ENCODE results near the gene TUBA4A. TPM values are rescaled to one million over a fixed set of nuclear protein-coding genes. Genes with fewer than 3 reads are reported as not detected.

The TUBA4A gene
- polyA plus RNA-seq, 1 donor from 2014 or later: not detected

- Histone ChIP-seq H3K36me3 (ENCODE audit: insufficient read depth, low read length) (no peaks in the 10 kb centered on the region), H3F3A (ENCODE audit: insufficient read depth, low read length, poor library complexity, severe bottlenecking) (no peaks in the 10 kb centered on the region), H3K27me3 (ENCODE audit: insufficient read depth, low read depth, low read length) (no peaks in the 10 kb centered on the region), H3K9me2 (ENCODE audit: insufficient read depth, low read length) (no peaks in the 10 kb centered on the region), H3K27ac (ENCODE audit: low read length) (no peak overlapping the region), H4K20me1 (ENCODE audit: insufficient read depth) (no peaks in the 10 kb centered on the region), H3K4me3 (ENCODE audit: low read length) (no peak overlapping the region), H3K4me2 (ENCODE audit: low read length) (no peak overlapping the region), H3K9ac (ENCODE audit: low read length) (no peak overlapping the region), H2AFZ (ENCODE audit: low read depth, low read length) (no peak overlapping the region), H3K79me2 (replicated peaks; ENCODE audit: insufficient read depth, low read length) (no peaks in the 10 kb centered on the region), H3K9me3 (ENCODE audit: low read length) (no peaks in the 10 kb centered on the region)
- TF ChIP-seq POLR2AphosphoS5 (IDR thresholded peaks at IDR 0.05) (no peak), MXI1 (conservative IDR thresholded peaks at IDR 0.05; ENCODE audit: poor library complexity, severe bottlenecking) (no peak), RAD21 (conservative IDR thresholded peaks at IDR 0.05) (no peak), REST (IDR thresholded peaks at IDR 0.05; ENCODE audit: borderline replicate concordance) (no peak), EP300 (conservative IDR thresholded peaks at IDR 0.05; ENCODE audit: poor library complexity, severe bottlenecking) (no peak), TAF1 (IDR thresholded peaks at IDR 0.05; ENCODE audit: low read depth) (no peak), EZH2 (IDR thresholded peaks at IDR 0.05; ENCODE audit: borderline replicate concordance, insufficient read depth, low read length, poor library complexity, severe bottlenecking) (no peak), SMC3 (conservative IDR thresholded peaks at IDR 0.05; ENCODE audit: poor library complexity) (no peak)
- TF ChIP-seq, protein P1, sequence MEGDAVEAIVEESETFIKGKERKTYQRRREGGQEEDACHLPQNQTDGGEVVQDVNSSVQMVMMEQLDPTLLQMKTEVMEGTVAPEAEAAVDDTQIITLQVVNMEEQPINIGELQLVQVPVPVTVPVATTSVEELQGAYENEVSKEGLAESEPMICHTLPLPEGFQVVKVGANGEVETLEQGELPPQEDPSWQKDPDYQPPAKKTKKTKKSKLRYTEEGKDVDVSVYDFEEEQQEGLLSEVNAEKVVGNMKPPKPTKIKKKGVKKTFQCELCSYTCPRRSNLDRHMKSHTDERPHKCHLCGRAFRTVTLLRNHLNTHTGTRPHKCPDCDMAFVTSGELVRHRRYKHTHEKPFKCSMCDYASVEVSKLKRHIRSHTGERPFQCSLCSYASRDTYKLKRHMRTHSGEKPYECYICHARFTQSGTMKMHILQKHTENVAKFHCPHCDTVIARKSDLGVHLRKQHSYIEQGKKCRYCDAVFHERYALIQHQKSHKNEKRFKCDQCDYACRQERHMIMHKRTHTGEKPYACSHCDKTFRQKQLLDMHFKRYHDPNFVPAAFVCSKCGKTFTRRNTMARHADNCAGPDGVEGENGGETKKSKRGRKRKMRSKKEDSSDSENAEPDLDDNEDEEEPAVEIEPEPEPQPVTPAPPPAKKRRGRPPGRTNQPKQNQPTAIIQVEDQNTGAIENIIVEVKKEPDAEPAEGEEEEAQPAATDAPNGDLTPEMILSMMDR (IDR thresholded peaks at IDR 0.05; ENCODE audit: poor library complexity, severe bottlenecking): no peak
These were observed 43.4 kb downstream of the TUBA4A start for GRCh38 chr2:219210196-219210885.

DNA sequence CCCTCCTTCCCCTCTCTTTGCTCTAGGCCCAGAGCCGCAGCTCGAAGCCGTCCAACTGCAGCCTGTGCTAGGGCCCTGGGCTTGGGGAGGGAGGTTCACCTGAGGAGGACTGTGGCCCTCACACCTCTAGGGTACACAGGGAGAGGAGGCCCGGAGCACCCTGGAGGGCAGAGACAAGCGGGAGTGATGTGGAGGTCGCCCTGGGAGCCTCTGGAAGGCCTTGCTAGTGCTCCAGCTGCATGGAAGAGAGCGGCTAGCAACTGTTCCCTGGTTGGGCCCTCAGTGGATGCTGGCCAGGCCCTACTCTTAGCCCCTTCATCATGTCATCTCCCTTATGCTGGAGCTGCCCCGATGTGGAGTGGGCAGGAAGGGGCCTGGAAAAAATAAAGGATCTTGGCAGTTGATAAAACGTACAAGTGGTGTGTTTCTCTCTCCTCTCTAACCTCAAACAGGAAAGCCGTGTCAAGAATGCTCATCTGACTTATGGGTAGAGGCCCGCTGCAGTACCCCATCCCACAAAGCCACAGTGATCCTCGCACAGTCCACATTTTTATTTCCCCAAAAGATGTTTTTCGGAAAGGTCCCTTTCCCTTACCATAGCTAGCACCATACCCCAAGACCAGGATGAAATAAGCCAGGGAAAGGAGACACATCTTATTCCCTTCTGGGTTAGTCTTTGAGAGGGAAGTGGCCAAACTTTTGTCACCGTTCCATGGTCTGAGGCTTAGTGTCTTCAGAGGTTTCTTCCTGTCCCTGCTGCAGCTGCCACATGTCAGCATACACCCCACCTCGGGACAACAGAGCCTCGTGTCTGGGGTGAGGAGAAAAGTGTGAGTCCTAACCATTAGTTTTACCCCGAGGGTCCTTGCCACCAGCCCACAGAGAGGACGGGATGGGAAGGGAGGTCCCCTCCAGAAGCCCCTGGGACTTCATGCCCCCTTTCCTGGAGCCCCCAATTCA is 44.2 kb downstream of the TUBA4A start:
- Histone ChIP-seq H2AFZ (ENCODE audit: low read depth, low read length) (no peak overlapping the region), H3K9ac (ENCODE audit: low read length) (no peak overlapping the region), H4K20me1 (ENCODE audit: insufficient read depth) (no peaks in the 10 kb centered on the region), H3F3A (ENCODE audit: insufficient read depth, low read length, poor library complexity, severe bottlenecking) (no peaks in the 10 kb centered on the region), H3K27ac (ENCODE audit: low read length) (no peak overlapping the region), H3K27me3 (ENCODE audit: insufficient read depth, low read depth, low read length) (no peaks in the 10 kb centered on the region), H3K9me2 (ENCODE audit: insufficient read depth, low read length) (no peaks in the 10 kb centered on the region), H3K4me3 (ENCODE audit: low read length) (no peak overlapping the region), H3K79me2 (replicated peaks; ENCODE audit: insufficient read depth, low read length) (no peaks in the 10 kb centered on the region), H3K9me3 (ENCODE audit: low read length) (no peaks in the 10 kb centered on the region), H3K36me3 (ENCODE audit: insufficient read depth, low read length) (no peaks in the 10 kb centered on the region), H3K4me2 (ENCODE audit: low read length) (no peak overlapping the region)
- no peak for TF ChIP-seq EZH2 (IDR thresholded peaks at IDR 0.05; ENCODE audit: borderline replicate concordance, insufficient read depth, low read length, poor library complexity, severe bottlenecking)

Measured in neural cell (in vitro differentiated cells).